ENCODE measurements around the gene ITPKC.

ITPKC gene

DNA sequence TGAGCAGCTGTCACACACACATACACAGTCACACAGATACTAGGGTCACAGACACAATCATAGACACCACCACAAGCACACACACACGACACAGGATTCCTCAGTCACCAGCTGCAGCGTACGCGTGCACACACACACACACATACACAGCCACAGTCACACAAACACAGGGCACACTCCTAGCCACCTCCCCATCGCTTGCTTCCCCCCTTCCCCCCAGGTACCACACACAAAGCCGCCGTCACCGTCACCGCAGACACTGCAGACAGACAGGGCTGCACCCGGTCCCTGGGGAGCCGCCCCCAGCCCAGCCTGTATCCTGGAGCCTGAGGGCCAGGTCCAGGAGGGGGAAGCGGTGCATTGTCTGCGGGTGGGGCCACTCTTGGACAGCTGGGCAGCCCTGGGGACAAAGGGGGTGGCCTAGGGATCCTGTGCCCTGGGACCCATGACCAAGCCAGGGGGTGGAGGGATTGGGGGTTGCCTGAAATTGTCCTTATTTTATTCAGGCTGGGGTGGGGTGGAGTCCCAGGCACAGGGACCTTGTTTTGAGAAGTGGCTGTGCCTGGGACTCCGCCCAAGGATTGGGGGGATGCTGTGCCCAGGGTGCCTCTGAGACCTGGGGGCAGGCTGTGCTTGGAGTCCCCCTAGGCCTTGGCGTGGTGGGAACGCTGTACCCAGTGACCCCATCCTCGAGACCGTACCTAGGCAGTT is 27.4 kb upstream of the ITPKC start:
- in situ Hi-C loops (cut with MboI; ENCODE audit: low sequenced_read_pairs), result no loop called here

DNA sequence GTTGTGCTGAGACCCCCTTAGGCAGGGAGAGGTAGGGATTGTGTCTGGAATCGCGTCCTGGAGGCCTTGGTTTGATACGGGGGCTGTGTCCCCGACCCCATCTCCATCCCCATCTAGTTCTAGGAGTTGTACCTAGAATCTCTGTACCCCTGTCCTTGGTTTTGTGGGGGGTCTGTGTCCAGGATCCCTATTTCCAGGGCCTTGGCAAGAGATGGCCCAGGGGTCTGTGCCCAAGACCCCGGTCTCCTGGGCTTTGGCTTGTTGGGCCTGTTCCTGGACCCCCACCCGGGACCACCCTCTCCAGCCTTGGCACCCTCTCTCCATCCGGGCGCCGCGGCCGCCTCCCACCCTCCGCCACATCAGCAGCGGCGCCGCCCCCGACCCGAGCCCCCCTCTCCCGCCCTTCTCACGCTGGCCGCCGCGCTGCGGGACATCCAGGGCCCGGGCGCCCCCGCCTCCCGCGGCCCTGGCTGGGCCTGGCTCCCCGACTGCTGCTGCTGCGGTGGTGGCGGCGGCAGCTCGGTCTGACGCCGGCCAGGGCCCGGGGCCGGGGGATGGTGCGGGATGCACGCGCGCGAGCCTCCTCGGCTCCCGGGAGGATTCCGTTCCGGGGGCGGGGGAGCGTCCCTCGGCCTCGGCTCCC is 26.7 kb upstream of the ITPKC start, which contains the start of gene NUMBL:
Gene NUMBL, minus strand, starts transcription at position 602 of the 643 bp plus-strand sequence. Its CDS starts 168 bp downstream, at position 434.
- in situ Hi-C loops (cut with MboI; ENCODE audit: low sequenced_read_pairs), result no loop called here

DNA sequence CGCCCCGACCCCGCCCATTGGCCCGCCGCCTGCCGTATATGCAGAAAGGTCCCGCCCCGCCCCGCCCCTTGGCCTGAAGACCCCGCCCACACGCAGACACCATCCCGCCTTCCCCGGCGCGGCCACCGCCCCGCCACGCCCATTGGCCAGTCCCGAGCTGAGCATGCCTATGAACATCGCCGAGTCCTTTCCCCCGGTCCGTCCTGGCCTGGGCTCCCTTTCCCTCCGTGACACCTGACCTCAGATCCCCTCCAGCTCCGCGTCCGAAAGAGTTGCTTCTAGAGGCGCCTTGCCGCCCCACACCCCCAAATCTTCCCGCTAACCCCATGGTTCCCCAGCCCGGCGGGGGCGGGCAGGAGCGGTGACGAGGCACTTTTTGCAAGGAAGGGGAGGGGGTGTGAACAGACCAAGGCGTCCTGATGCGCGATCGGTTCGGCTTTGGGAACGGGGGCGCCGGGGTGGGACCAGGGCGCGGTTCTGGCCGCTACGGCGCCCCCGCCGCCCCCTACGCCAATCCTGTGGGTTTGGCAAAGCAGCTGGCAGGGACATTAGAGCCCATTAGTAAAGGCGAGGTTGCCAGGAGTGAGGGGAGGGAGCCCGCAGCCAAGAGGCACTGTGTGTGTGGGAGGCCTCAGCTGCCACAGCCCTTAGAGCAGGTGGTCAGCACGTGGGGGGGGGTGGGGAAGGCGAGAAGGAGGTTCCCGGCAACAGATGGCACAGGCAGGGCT is 26.1 kb upstream of the ITPKC start:
- in situ Hi-C loops (cut with MboI; ENCODE audit: low sequenced_read_pairs), result no loop called here

DNA sequence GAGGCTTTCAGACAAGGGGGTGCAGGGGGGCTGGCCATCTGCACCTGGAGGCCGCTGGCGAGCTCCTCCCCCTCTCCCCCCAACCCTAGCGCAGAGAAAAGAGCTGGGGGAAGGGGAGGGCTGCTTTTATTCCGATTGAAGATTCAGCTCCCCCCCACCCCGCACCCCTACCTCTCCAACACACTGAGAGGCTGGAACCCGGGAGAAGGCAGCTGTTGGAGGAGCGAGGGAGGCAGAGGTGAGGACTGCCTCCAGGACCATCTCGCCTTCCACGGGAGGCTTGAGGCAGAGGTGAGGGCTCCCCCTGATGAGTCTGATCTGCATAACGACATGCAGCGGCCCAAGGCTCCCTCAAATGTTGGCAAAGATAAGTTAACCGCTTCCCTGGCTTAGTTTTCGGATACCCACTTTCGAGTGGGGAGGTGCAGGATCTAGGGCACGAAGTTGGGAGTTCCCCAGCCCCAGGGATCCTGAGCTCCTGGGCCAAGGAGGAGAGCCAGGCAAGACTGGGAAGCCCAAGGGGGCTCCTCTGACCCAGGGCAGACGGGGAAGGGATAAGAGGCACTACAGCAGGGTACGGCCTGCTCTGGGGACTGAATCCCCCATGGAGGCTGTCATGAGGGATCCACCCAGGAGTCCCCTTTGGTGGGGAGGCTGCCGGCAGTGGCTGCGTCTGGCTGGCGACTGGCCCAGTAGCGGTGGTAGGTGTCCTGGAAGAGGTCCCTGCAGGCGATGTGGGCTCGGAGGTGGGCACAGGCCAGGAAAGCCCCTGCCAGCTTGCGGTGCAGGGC is 25.3 kb upstream of the ITPKC start:
- in situ Hi-C loops (cut with MboI; ENCODE audit: low sequenced_read_pairs), result no loop called here

DNA sequence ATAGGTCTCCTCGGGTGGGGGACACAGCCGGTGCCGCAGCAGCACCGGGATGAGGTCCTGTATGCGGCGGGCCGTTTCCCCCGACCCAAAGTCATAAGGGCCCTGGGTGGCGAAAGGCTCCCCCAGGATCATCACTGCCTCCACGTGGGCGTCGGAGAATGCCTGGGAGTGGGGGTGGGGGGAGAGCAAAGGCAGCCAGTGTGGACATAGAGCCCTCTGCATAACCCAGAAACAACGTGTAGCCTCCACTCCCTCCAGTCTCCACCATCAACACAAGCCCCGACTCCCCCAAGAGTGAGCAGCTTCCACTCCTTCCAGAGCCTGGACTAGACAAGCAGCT is 24.7 kb upstream of the ITPKC start:
- in situ Hi-C loops (cut with MboI; ENCODE audit: low sequenced_read_pairs), result no loop called here

DNA sequence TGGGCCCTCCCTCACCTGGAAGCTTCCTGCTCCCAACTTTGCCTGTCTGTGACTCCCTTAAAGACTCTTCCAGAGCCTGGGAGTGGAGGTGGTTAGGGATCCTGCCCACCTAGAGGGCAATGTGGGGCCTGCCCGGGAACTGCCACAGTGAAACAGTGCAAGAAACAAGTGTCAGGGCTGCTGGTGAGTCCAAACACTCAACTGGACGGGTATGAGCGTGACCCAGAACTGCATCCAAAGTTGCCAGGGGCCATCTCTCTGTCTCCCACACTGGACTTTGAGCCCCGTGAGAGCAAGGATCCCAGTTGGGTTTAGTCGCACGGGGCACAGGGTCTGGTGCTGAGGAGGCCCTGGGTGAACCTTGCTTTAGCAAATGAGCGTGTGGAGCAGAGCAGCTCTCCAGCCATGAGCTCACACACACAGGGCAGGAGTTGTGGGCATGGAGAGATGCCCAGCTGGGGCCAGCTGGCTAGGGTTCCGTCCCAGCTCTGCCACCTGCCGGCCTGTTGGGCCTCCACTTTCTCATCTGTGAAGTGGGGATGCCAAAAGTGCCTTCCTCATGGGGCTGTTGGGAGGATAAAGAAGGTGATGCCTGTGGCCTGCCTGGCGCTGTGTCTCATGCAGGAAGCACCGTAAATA is 23.6 kb upstream of the ITPKC start:
- in situ Hi-C loops (cut with MboI; ENCODE audit: low sequenced_read_pairs), result no loop called here

DNA sequence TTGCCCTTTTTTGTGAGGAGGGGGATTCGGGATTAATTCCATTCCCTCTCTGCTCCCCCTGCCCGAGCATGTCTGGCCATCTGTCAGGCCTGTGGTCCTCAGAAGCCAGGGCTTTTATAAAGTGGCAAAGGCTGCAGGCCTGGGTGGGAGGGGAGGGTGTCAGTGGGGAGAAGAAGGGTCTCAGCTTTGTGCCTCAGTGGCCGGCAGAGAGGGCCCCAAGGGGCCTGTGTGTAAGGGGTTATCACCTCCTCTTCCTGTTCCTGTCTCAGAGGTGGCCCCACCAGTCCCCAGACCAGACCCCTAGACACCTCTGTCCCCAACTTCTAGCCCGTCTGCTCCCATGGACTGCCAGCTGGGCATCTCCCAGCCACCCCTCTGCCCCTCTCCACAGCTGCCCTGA is 23.0 kb upstream of the ITPKC start:
- in situ Hi-C loops (cut with MboI; ENCODE audit: low sequenced_read_pairs), result no loop called here

DNA sequence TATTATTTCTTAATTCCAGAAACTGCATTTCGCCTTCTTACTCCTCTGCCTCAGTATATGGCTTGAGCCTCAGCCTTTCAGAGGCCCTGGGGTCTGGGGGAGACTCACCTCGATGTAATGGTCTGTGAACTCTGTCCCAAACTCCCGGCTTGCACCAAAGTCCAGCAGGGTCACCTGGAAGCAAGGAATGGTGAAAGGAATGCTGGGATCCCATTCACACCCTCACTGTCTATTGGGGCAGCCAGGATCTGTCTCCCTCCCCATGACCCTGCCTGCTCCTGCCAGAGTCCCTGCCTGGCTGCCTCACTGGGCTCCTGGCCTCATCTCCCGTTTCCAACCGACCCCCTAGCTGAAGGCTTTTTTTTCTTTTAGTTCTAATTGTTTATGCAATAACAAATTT is 21.0 kb upstream of the ITPKC start:
- in situ Hi-C loops (cut with MboI; ENCODE audit: low sequenced_read_pairs), result no loop called here

DNA sequence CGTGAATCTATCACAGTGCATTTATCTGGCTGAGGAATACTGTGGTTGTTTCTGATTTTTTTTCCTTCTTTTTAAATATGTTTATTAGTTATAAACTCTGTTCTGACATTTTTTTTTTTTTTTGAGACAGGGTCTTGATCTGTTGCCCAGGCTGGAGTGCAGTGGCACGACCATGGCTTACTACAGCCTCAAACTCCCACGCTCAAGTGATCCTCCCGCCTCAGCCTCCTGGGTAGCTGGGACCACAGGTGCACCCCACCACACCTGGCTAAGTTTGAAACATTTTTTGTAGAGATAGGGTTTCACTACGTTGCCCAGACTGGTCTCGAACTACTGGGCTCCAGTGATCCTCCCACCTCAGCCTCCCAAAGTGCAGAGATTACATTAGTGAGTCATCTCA is 19.9 kb upstream of the ITPKC start:
- in situ Hi-C loops (cut with MboI; ENCODE audit: low sequenced_read_pairs), result no loop called here

DNA sequence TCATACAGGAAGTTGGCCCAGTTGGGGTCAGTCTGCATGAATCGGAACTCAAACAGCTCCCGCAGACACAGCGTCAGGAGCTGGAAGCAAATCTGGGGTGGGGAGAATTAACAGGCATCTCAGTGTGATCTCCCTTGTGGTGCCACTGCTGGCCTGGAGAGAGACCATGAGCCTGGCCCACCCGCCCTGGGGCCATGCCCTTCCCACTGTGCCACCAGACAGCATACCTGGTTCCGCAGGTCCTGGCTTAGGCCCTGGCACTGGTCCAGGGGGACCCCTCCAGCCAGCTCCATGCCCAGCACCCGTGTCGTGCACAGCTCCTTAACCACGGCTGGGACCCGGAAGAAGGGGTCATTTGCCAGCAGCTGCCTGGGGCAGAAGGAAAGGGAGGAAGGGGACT is 16.8 kb upstream of the ITPKC start:
- in situ Hi-C loops (cut with MboI; ENCODE audit: low sequenced_read_pairs), result no loop called here

DNA sequence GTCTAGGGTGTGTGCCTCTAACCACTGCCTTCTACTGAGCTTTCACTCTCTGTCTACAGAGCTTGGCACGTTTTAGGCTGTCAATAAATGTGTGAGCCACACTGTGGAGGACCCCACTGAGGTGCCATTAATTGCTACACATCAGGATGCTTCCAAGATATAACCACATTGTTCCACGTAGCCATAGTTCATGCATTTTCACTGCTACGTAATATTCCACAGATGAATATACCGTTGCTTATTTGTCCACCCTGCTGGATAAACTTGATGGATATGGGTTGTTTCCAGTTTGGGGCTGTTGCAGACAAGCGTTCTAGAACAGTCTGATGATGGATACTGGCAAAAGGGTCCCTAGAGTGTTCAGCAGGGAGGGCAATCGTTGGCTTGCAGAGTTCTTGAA is 15.2 kb upstream of the ITPKC start:
- in situ Hi-C loops (cut with MboI; ENCODE audit: low sequenced_read_pairs), result no loop called here

DNA sequence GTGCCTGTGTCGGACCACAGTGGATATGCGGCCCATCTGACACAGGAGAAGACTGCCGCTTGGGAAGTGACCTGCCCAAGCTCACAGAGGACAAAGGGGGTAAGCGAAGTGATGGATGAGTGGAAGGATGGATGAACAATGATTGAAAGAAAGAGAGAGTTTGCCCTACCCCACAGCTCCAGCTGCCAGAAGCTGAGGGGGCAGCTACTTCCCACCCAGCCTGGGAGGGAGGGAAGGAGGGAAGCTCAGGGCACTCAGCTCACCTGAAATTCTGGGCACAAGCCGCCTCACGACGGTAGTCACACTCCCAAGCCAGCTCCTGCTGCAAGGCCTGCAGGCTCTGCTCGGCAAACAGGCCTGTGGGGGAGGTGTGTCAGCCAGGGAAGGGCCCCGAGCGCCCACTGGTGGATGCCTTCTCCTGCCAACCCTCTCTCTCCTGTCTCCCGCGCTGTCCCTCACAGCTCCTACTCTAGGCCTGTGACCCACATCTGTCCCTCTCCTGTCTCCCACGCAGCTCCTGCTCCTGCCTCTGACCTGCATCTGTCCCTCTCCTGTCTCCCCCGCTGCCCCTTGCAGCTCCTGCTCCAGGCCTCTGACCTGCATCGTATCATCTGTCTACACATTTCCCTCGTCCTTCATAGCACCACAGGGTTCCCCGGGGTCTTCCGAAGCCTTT is 14.4 kb upstream of the ITPKC start:
- in situ Hi-C loops (cut with MboI; ENCODE audit: low sequenced_read_pairs), result no loop called here

DNA sequence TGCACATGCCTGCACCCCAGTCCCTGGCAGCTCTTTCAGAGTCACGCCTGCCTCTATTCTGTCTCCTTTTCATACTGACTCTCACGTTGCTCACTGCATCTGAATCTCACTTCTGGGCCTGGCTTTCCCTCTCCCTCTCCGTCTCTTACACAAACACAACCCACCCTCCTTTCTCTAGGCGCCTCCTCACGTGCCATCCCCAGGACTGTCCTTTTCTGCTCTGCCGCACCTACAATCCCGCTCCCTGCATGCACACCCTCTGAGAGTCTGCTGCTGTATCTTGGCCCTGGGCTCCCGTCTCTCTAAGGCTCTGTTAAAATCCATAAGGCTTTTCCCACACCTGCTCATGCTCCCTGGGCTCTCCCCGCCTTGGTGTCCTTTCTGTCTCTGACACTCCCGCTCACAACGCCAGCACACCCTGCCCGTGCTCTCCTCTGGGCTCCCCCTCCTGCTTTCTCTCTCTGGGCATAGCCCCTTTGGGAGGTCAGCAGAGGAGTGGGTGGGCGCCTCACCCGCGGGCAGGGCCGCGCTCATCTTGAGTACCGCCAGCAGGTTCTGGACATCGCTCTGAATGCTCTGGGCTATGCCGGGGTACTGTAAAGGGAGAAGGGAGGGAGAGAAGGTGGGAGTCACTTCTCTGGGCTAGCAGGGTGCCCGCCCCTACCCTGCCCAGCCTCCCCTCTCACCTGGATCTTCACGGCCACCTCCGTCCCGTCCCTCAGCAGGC is 13.7 kb upstream of the ITPKC start:
- in situ Hi-C loops (cut with MboI; ENCODE audit: low sequenced_read_pairs), result no loop called here

DNA sequence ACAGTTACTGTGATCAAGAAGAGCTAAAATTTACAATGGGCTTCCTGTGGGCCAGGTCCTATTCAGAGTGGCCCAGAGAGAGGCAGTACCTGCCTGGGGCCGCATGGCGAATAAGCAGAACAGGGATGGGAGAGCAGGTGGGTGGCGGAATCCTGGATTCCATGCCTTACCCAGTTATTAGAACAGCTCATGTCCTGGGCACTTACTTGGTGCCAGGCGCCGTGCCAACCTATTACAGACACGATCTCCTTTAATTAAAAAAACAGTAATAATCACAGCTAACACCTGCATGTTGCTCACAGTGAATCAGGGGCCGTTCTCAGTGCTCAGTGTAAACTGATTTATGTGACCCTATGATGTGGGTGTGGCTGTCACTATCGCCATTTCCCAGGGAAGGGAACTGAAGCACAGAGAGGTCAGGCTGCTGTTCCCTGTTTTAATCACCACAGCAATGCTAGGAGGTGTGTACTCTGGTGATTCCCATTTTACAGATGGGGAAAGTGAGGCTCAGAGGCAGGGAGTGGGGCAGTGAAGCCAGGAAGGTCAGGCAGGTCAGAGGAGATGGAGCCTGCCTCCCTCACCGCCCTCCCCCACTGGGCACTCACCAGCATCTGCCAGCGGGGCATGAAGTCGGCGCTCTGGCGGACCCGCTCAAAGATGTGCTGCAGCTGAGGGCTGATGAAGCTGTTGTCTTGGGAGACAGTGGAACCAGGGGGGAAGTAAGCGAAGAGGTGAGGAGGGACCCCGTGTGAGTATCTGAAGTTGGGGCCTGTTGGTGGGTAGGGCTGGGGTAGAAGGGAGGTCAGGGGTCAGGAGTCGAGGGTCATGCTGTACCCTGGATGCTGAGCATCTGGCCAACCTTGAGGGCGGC is 12.2 kb upstream of the ITPKC start:
- in situ Hi-C loops (cut with MboI; ENCODE audit: low sequenced_read_pairs), result no loop called here

DNA sequence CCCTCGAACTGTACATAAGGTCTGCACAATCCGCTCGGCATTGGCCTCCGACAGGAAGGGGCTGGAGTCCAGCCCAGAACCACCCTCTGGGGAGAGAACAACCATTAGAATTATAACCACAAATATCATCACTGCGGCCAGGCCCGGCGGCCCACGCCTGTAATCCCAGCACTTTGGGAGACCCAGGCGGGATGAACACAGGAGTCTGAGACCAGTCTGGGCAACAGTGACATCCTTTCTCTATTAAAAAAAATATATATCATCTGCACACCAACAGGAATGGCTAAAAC is 11.6 kb upstream of the ITPKC start:
- in situ Hi-C loops (cut with MboI; ENCODE audit: low sequenced_read_pairs), result no loop called here

DNA sequence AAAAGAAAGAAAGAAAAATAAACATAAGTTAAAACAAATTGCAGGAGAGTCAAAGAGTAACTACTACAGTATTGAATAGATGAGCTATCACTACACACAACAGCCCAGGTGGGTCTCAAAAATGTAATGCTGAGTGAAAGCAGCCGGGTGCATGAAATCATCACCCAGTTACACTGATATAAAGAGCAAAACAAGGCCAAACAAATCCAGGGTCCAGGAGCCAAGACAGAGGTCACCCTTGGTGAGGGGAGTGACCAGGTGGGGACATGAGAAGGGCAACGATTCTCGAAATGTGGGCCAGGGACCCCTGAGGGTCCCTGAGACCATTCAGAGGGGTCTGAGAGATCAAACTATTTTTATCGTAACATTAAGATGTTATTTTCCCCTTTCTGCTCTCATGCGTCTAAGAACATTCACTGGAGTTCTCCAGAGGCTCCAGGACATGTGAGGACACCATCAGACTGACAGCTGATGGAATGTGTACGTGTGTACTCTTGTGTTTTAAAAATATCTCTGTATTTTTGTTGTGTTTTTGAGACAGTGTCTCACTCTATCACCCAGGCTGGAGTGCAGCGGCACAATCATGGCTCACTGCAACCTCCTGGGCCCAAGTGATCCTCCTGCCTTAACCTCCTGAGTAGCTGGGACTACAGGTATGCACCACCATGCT is 10.8 kb upstream of the ITPKC start:
- in situ Hi-C loops (cut with MboI; ENCODE audit: low sequenced_read_pairs), result no loop called here

DNA sequence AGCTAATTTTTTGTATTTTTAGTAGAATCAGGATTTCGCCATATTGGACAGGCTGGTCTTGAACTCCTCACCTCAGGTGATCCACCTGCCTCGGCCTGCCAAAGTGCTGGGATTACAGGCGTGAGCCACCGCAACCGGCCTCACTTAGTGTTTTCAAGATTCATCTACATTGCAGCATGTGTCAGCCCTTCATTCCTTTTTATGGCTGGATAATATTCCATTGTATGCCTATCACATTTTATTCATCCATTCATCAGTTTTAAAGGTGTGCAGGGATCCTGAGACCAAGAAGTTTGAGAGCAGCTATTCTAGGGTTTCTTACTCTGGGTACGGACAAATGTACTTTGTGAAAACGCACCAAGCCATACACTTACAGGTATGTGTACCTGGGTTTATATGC is 9.3 kb upstream of the ITPKC start:
- in situ Hi-C loops (cut with MboI; ENCODE audit: low sequenced_read_pairs), result no loop called here

DNA sequence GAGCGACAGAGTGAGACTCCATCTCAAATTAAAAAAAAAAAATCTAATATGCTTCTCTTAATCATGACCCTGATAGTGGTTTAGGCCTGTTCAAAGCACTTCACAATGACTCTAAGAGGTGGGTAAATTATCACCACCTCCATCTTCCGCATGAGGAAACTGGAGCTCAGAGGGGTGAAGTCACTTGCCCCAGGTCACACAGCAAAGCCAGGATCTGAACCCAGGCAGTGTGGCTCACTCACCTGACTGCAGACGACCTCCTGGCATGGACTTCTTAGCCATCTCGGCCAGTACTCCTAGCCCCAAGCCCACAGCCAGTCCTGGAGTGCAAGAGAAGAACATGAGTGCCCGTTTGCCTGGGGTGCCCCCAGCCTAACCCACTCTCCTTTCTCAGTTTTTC is 7.1 kb upstream of the ITPKC start:
- in situ Hi-C loops (cut with MboI; ENCODE audit: low sequenced_read_pairs), result no loop called here

Measured in HL-60/S4 (cell line).